Liver (tissue), 9 donors: ENCODE data around the gene HEATR3. TPM values are rescaled to one million over a fixed set of nuclear protein-coding genes. Genes with fewer than 3 reads are reported as not detected.

Experiments used
- DNase-seq: peaks from one replicate; pipeline ENCODE4 v3.0.0-alpha.2; 2017; ENCODE audit warnings: low spot score
- H3K27ac ChIP-seq, 2 donors: one replicate each; pipeline ENCODE4 v1.7.0; 2013; ENCODE audit warnings: inconsistent platforms in 2 of 2, low read length in 2 of 2, control low read depth in 1 of 2, low read depth in 1 of 2, mild to moderate bottlenecking in 1 of 2
- H3K27me3 ChIP-seq, 4 donors: one replicate each; pipeline versions ENCODE4 v1.6.1 to v1.7.0; 2013; ENCODE audit warnings: low read length in 3 of 4, inconsistent platforms in 1 of 4, mild to moderate bottlenecking in 1 of 4, moderate library complexity in 1 of 4; ENCODE audit not compliant: control insufficient read depth in 4 of 4, insufficient read depth in 4 of 4
- H3K36me3 ChIP-seq, 4 donors: one replicate each; pipeline versions ENCODE4 v1.6.1 to v1.7.0; 2013; ENCODE audit warnings: low read length in 3 of 4, mild to moderate bottlenecking in 3 of 4, low read depth in 1 of 4, moderate library complexity in 1 of 4; ENCODE audit not compliant: control insufficient read depth in 4 of 4, insufficient read depth in 3 of 4
- H3K4me1 ChIP-seq, 4 donors: one replicate each; pipeline versions ENCODE4 v1.6.1 to v1.7.0; 2013; ENCODE audit warnings: low read length in 3 of 4, mild to moderate bottlenecking in 3 of 4, moderate library complexity in 1 of 4; ENCODE audit not compliant: control insufficient read depth in 4 of 4, insufficient read depth in 4 of 4
- H3K4me3 ChIP-seq, 3 donors: one replicate each; pipeline versions ENCODE4 v1.6.1 to v1.7.0; 2013; ENCODE audit warnings: low read length in 3 of 3, control low read depth in 1 of 3, low read depth in 1 of 3, mild to moderate bottlenecking in 1 of 3
- H3K9ac ChIP-seq, 2 donors: one replicate each; pipeline ENCODE4 v1.7.0; 2013; ENCODE audit warnings: low read length in 2 of 2, mild to moderate bottlenecking in 2 of 2, moderate library complexity in 2 of 2, control low read depth in 1 of 2, low read depth in 1 of 2
- H3K9me3 ChIP-seq, 4 donors: one replicate each; pipeline versions ENCODE4 v1.6.1 to v1.7.0; 2013; ENCODE audit warnings: low read length in 3 of 4; ENCODE audit not compliant: control insufficient read depth in 4 of 4
- EGR1 ChIP-seq, 2 donors: IDR thresholded peaks; 2 replicates each; pipeline ENCODE4 v1.6.1; 2016 to 2018; ENCODE audit warnings: antibody characterized with exemption in 2 of 2, low read depth in 2 of 2
- FOXA1 ChIP-seq: IDR thresholded peaks from 2 replicates; pipeline ENCODE4 v1.6.1; 2016; ENCODE audit warnings: antibody characterized with exemption
- FOXA2 ChIP-seq: IDR thresholded peaks from 2 replicates; pipeline ENCODE4 v1.6.1; 2016; ENCODE audit warnings: antibody characterized with exemption
- GABPA ChIP-seq, 2 donors: IDR thresholded peaks in 1 of 2; conservative IDR thresholded peaks in 1 of 2; 2 replicates each; pipeline ENCODE4 v1.6.1; 2016; ENCODE audit warnings: antibody characterized with exemption in 2 of 2, mild to moderate bottlenecking in 1 of 2, moderate library complexity in 1 of 2
- HNF4A ChIP-seq, 2 donors: conservative IDR thresholded peaks; 2 replicates each; pipeline ENCODE4 v1.6.1; 2016; ENCODE audit warnings: antibody characterized with exemption in 2 of 2, mild to moderate bottlenecking in 2 of 2
- HNF4G ChIP-seq: IDR thresholded peaks from 2 replicates; pipeline ENCODE4 v1.6.1; 2016; ENCODE audit warnings: antibody characterized with exemption
- JUND ChIP-seq, 2 donors: IDR thresholded peaks; 2 replicates each; pipeline ENCODE4 v1.6.1; 2016; ENCODE audit warnings: antibody characterized with exemption in 2 of 2
- MAX ChIP-seq: IDR thresholded peaks from 2 replicates; pipeline ENCODE4 v1.6.1; 2016; ENCODE audit warnings: antibody characterized with exemption
- NR2F2 ChIP-seq: IDR thresholded peaks from 2 replicates; pipeline ENCODE4 v1.6.1; 2016; ENCODE audit warnings: antibody characterized with exemption
- RAD21 ChIP-seq, 2 donors: IDR thresholded peaks; 2 replicates each; pipeline ENCODE4 v1.6.1; 2016; ENCODE audit warnings: antibody characterized with exemption in 2 of 2, mild to moderate bottlenecking in 2 of 2
- RXRA ChIP-seq, 2 donors: IDR thresholded peaks; 2 replicates each; pipeline ENCODE4 v1.6.1; 2017 to 2018; ENCODE audit warnings: antibody characterized with exemption in 2 of 2, mild to moderate bottlenecking in 1 of 2
- SP1 ChIP-seq: IDR thresholded peaks from 2 replicates; pipeline ENCODE4 v1.6.1; 2018; ENCODE audit warnings: antibody characterized with exemption, mild to moderate bottlenecking
- TAF1 ChIP-seq: conservative IDR thresholded peaks from 2 replicates; pipeline ENCODE4 v1.6.1; 2016; ENCODE audit warnings: antibody characterized with exemption, mild to moderate bottlenecking
- WGBS: extraction: QIAGEN DNeasy Blood & Tissue Kit; methylation state at CpG from one replicate; pipeline ENCODE4 v1.1.7; 2013; 5-methylcytosine and 5-hydroxymethylcytosine counted together
- polyA plus RNA-seq, 2 donors: library from polyadenylated mRNA; stranded (reverse) in 1 of 2; unstranded in 1 of 2; fragments of 200-250 nt in 1 of 2; fragments of >200 nt in 1 of 2; fragmentation: Nextera tagmentation in 1 of 2; extraction: Ambion mirVana in 1 of 2; gene quantifications; one replicate each; pipeline versions ENCODE4 v1.2.1 to v1.2.3, GENCODE V29; 2013 to 2015
- total RNA-seq, 2 donors: library from RNA; depleted of rRNA; stranded (reverse); fragments of >200 nt; gene quantifications; one replicate each; pipeline ENCODE4 v1.2.3, GENCODE V29; 2014
- TF ChIP-seq, protein P1 (sequence below): fragments of 150-350 bp; IDR thresholded peaks from 2 replicates; pipeline ENCODE4 v1.5.1; 2017; ENCODE audit warnings: improper control_type of control experiment, low read depth, low read length; ENCODE audit not compliant: missing input control
- TF ChIP-seq, protein P2 (sequence below): IDR thresholded peaks from 2 replicates; pipeline ENCODE4 v1.6.1; 2016; ENCODE audit warnings: antibody characterized with exemption
- donor health status: healthy.
- donor health status: healthy.
- donor health status: healthy.
- donor health status: healthy.
- donor health status: healthy.

HEATR3 gene
- total and polyA plus RNA-seq, 4 donors = 3.8 to 24.3 (median 9.7) TPM

DNA sequence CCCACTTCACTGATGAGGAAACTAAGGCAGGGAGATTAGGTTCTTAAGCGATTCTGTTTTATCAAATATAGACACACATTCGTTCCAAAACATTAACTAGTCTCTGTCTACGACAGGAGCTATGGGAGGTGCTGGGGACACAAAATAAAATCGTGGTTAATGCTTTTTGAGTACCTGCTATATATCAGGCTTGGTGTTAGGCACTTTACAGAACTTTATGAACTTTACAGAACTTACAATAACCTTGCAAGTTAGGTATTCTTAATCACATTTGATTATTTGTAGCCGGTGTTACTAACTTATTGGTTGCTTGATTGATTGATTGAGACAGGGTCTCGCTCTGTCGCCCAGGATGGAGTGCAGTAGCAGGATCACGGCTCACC, 538 bp upstream of the HEATR3 start (continued):
- TF ChIP-seq, protein P1, sequence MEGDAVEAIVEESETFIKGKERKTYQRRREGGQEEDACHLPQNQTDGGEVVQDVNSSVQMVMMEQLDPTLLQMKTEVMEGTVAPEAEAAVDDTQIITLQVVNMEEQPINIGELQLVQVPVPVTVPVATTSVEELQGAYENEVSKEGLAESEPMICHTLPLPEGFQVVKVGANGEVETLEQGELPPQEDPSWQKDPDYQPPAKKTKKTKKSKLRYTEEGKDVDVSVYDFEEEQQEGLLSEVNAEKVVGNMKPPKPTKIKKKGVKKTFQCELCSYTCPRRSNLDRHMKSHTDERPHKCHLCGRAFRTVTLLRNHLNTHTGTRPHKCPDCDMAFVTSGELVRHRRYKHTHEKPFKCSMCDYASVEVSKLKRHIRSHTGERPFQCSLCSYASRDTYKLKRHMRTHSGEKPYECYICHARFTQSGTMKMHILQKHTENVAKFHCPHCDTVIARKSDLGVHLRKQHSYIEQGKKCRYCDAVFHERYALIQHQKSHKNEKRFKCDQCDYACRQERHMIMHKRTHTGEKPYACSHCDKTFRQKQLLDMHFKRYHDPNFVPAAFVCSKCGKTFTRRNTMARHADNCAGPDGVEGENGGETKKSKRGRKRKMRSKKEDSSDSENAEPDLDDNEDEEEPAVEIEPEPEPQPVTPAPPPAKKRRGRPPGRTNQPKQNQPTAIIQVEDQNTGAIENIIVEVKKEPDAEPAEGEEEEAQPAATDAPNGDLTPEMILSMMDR = no peak

GRCh38 chr16:50066482-50067289, 916 bp downstream of the HEATR3 start:
- Histone ChIP-seq H3K4me3 (peak overlapping the region; percentile 63 to 95 (median 89)), H3K27ac (peak overlapping the region; percentile 90 to 96), H3K36me3 (peaks cover 0 to 13% (median 10%) of the 10 kb centered on the region in 4 donors), H3K9me3 (no peaks in the 10 kb centered on the region), H3K4me1 (peaks cover 0 to 17% (median 7%) of the 10 kb centered on the region in 4 donors), H3K9ac (peak overlapping the region; percentile 72 to 89), H3K27me3 (no peaks in the 10 kb centered on the region)
- no peak for TF ChIP-seq MAX
- TF ChIP-seq RXRA (IDR thresholded peaks at IDR 0.05) = no peak
- TF ChIP-seq GABPA (IDR thresholded peaks at IDR 0.05 in 1 of 2, conservative IDR thresholded peaks at IDR 0.05 in 1 of 2) = no peak
- no peak for TF ChIP-seq SP1
- WGBS = 24% methylated on average over 34 of the region's 34 CpGs
- no peak for DNase-seq

- no peak for DNase-seq
- Histone ChIP-seq H3K9ac (no peak overlapping the region), H3K4me3 (no peak overlapping the region), H3K9me3 (no peaks in the 10 kb centered on the region), H3K27me3 (no peaks in the 10 kb centered on the region), H3K27ac (no peak overlapping the region), H3K4me1 (peaks cover 0 to 17% (median 7%) of the 10 kb centered on the region in 4 donors), H3K36me3 (peaks cover 1 to 13% (median 10%) of the 10 kb centered on the region in 4 donors)
- no peak for TF ChIP-seq SP1
- TF ChIP-seq MAX = no peak
- no peak for TF ChIP-seq TAF1
- TF ChIP-seq RXRA (IDR thresholded peaks at IDR 0.05) = no peak
- TF ChIP-seq EGR1 (IDR thresholded peaks at IDR 0.05; ENCODE audit: low read depth in 2 of 2) = no peak
- TF ChIP-seq JUND (IDR thresholded peaks at IDR 0.05) = no peak
- no peak for TF ChIP-seq NR2F2
- TF ChIP-seq, protein P2, sequence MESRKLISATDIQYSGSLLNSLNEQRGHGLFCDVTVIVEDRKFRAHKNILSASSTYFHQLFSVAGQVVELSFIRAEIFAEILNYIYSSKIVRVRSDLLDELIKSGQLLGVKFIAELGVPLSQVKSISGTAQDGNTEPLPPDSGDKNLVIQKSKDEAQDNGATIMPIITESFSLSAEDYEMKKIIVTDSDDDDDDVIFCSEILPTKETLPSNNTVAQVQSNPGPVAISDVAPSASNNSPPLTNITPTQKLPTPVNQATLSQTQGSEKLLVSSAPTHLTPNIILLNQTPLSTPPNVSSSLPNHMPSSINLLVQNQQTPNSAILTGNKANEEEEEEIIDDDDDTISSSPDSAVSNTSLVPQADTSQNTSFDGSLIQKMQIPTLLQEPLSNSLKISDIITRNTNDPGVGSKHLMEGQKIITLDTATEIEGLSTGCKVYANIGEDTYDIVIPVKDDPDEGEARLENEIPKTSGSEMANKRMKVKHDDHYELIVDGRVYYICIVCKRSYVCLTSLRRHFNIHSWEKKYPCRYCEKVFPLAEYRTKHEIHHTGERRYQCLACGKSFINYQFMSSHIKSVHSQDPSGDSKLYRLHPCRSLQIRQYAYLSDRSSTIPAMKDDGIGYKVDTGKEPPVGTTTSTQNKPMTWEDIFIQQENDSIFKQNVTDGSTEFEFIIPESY = no peak
- no peak for TF ChIP-seq FOXA2
- TF ChIP-seq, protein P1 = peak; percentile 23
- no peak for TF ChIP-seq HNF4G
- TF ChIP-seq FOXA1 = no peak
- TF ChIP-seq RAD21 (IDR thresholded peaks at IDR 0.05) = peak; percentile 22 to 52
- no peak for TF ChIP-seq HNF4A (conservative IDR thresholded peaks at IDR 0.05)
- 60% methylated on average over 3 of the region's 3 CpGs for WGBS
Observed at GRCh38 chr16:50067290-50067853, 1.6 kb downstream of the HEATR3 start.
